ENCODE data around the gene CHPF2. TPM values are rescaled to one million over a fixed set of nuclear protein-coding genes. Genes with fewer than 3 reads are reported as not detected.

The CHPF2 gene
- total and polyA plus RNA-seq, 2 donors, result 23.0 to 25.2 TPM

- Histone ChIP-seq H3K4me3 (ENCODE audit: low read depth, low read length) (no peak overlapping the region), H3K36me3 (ENCODE audit: insufficient read depth) (no peaks in the 10 kb centered on the region), H3K4me1 (ENCODE audit: insufficient read depth) (no peaks in the 10 kb centered on the region), H3K27ac (ENCODE audit: low read depth) (no peak overlapping the region)
- WGBS, result 86% methylated on average over 9 of the region's 9 CpGs
- no peak for DNase-seq (ENCODE audit: extremely low spot score)
These were observed 1.5 kb downstream of the CHPF2 start for GRCh38 chr7:151233804-151234203.

GRCh38 chr7:151235091-151235787 lies 3.0 kb downstream of the CHPF2 start:
- DNase-seq (ENCODE audit: extremely low spot score), result no peak
- Histone ChIP-seq H3K36me3 (ENCODE audit: insufficient read depth) (no peaks in the 10 kb centered on the region), H3K4me3 (ENCODE audit: low read depth, low read length) (no peak overlapping the region)

GRCh38 chr7:151236406-151236805 lies 4.1 kb downstream of the CHPF2 start:
- Histone ChIP-seq H3K36me3 (ENCODE audit: insufficient read depth) (no peaks in the 10 kb centered on the region), H3K27ac (ENCODE audit: low read depth) (no peak overlapping the region), H3K4me1 (ENCODE audit: insufficient read depth) (no peaks in the 10 kb centered on the region), H3K4me3 (ENCODE audit: low read depth, low read length) (no peak overlapping the region)
- DNase-seq (ENCODE audit: extremely low spot score), result no peak
- 88% methylated on average over 13 of the region's 13 CpGs for WGBS

More at GRCh38 chr7:151235091-151235787, 3.0 kb downstream of the CHPF2 start:
- Histone ChIP-seq H3K27ac (ENCODE audit: low read depth) (no peak overlapping the region), H3K4me1 (ENCODE audit: insufficient read depth) (no peaks in the 10 kb centered on the region)
- WGBS, result 91% methylated on average over 28 of the region's 28 CpGs

GRCh38 chr7:151237244-151238189 lies 5.2 kb downstream of the CHPF2 start:
- WGBS, result 83% methylated on average over 44 of the region's 44 CpGs
- no peaks in the 10 kb centered on the region for H3K36me3 ChIP-seq (ENCODE audit: insufficient read depth)

GRCh38 chr7:151238190-151238810 lies 6.0 kb downstream of the CHPF2 start:
- no peaks in the 10 kb centered on the region for H3K36me3 ChIP-seq (ENCODE audit: insufficient read depth)
- no peak overlapping the region for H3K27ac ChIP-seq (ENCODE audit: low read depth)
- 72% methylated on average over 17 of the region's 17 CpGs for WGBS
- DNase-seq (ENCODE audit: extremely low spot score), result no peak
- H3K4me1 ChIP-seq (ENCODE audit: insufficient read depth), result no peaks in the 10 kb centered on the region
- no peak overlapping the region for H3K4me3 ChIP-seq (ENCODE audit: low read depth, low read length)

More at GRCh38 chr7:151237244-151238189, 5.2 kb downstream of the CHPF2 start:
- Histone ChIP-seq H3K4me3 (ENCODE audit: low read depth, low read length) (no peak overlapping the region), H3K4me1 (ENCODE audit: insufficient read depth) (no peaks in the 10 kb centered on the region), H3K27ac (ENCODE audit: low read depth) (no peak overlapping the region)
- no peak for DNase-seq (ENCODE audit: extremely low spot score)

GRCh38 chr7:151238924-151239836 lies 6.9 kb downstream of the CHPF2 start:
- Histone ChIP-seq H3K4me1 (ENCODE audit: insufficient read depth) (no peaks in the 10 kb centered on the region), H3K4me3 (ENCODE audit: low read depth, low read length) (no peak overlapping the region), H3K36me3 (ENCODE audit: insufficient read depth) (no peaks in the 10 kb centered on the region), H3K27ac (ENCODE audit: low read depth) (no peak overlapping the region)
- 84% methylated on average over 25 of the region's 25 CpGs for WGBS
- no peak for DNase-seq (ENCODE audit: extremely low spot score)

GRCh38 chr7:151239837-151240459 lies 7.7 kb downstream of the CHPF2 start:
- 49% methylated on average over 11 of the region's 11 CpGs for WGBS
- Histone ChIP-seq H3K4me1 (ENCODE audit: insufficient read depth) (no peaks in the 10 kb centered on the region), H3K36me3 (ENCODE audit: insufficient read depth) (no peaks in the 10 kb centered on the region), H3K4me3 (ENCODE audit: low read depth, low read length) (no peak overlapping the region), H3K27ac (ENCODE audit: low read depth) (no peak overlapping the region)
- no peak for DNase-seq (ENCODE audit: extremely low spot score)

- Histone ChIP-seq H3K36me3 (ENCODE audit: insufficient read depth) (no peaks in the 10 kb centered on the region), H3K4me3 (ENCODE audit: low read depth, low read length) (no peak overlapping the region), H3K4me1 (ENCODE audit: insufficient read depth) (no peaks in the 10 kb centered on the region), H3K27ac (ENCODE audit: low read depth) (no peak overlapping the region)
- WGBS, result 73% methylated on average over 4 of the region's 4 CpGs
- DNase-seq (ENCODE audit: extremely low spot score), result no peak
These were observed 8.3 kb downstream of the CHPF2 start for GRCh38 chr7:151240536-151240935.

- Histone ChIP-seq H3K27ac (ENCODE audit: low read depth) (no peak overlapping the region), H3K4me3 (ENCODE audit: low read depth, low read length) (no peak overlapping the region), H3K4me1 (ENCODE audit: insufficient read depth) (no peaks in the 10 kb centered on the region), H3K36me3 (ENCODE audit: insufficient read depth) (no peaks in the 10 kb centered on the region)
- WGBS, result 86% methylated on average over 7 of the region's 7 CpGs
- no peak for DNase-seq (ENCODE audit: extremely low spot score)
These were observed 8.9 kb downstream of the CHPF2 start for GRCh38 chr7:151240942-151241754.

- Histone ChIP-seq H3K27ac (ENCODE audit: low read depth) (no peak overlapping the region), H3K4me3 (ENCODE audit: low read depth, low read length) (no peak overlapping the region), H3K36me3 (ENCODE audit: insufficient read depth) (no peaks in the 10 kb centered on the region), H3K4me1 (ENCODE audit: insufficient read depth) (no peaks in the 10 kb centered on the region)
- 91% methylated on average over 9 of the region's 9 CpGs for WGBS
- DNase-seq (ENCODE audit: extremely low spot score), result no peak
These were observed 9.4 kb downstream of the CHPF2 start for GRCh38 chr7:151241755-151242096.

GRCh38 chr7:151242159-151243044 lies 10.1 kb downstream of the CHPF2 start:
- WGBS, result 66% methylated on average over 20 of the region's 20 CpGs
- no peaks in the 10 kb centered on the region for H3K4me1 ChIP-seq (ENCODE audit: insufficient read depth)
- H3K27ac ChIP-seq (ENCODE audit: low read depth), result no peak overlapping the region
- no peak overlapping the region for H3K4me3 ChIP-seq (ENCODE audit: low read depth, low read length)
- no peaks in the 10 kb centered on the region for H3K36me3 ChIP-seq (ENCODE audit: insufficient read depth)
- DNase-seq (ENCODE audit: extremely low spot score), result no peak
